C4-2B (cell line): ENCODE data around the gene DLGAP4.

Experiments used
- ZFX ChIP-seq: fragments of 450-650 bp; IDR thresholded peaks from 2 replicates; pipeline ENCODE4 v1.6.1; 2017
- TF ChIP-seq, protein P1 (sequence below): fragments of 450-650 bp; conservative IDR thresholded peaks from 2 replicates; pipeline ENCODE4 v1.5.1; 2017; ENCODE audit warnings: mild to moderate bottlenecking

DNA sequence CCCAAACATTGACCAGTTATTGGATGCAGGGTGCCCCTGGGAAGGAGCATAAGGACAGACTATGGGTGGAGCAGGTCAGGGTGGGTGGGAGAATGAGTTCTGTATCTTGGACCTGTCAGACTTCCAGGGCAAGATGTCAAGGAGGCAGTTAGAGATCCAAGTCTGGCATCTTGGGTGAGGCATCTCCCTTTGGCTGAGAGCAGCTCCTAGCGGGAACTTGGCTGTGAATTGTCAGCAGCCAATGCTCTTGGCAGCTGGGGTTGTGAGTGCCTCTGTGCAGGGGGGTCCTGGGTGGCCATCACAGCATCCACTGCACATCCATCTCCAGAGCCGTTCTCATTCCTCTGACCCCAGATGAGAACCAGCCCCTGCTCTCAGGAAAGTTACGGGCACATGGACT lies 118.2 kb downstream of the DLGAP4 start:
- TF ChIP-seq, protein P1, sequence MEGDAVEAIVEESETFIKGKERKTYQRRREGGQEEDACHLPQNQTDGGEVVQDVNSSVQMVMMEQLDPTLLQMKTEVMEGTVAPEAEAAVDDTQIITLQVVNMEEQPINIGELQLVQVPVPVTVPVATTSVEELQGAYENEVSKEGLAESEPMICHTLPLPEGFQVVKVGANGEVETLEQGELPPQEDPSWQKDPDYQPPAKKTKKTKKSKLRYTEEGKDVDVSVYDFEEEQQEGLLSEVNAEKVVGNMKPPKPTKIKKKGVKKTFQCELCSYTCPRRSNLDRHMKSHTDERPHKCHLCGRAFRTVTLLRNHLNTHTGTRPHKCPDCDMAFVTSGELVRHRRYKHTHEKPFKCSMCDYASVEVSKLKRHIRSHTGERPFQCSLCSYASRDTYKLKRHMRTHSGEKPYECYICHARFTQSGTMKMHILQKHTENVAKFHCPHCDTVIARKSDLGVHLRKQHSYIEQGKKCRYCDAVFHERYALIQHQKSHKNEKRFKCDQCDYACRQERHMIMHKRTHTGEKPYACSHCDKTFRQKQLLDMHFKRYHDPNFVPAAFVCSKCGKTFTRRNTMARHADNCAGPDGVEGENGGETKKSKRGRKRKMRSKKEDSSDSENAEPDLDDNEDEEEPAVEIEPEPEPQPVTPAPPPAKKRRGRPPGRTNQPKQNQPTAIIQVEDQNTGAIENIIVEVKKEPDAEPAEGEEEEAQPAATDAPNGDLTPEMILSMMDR: no peak
- TF ChIP-seq ZFX: no peak
